Neuronal stem cell (in vitro differentiated cells): ENCODE measurements around the gene CRYBG3. TPM values are rescaled to one million over a fixed set of nuclear protein-coding genes. Genes with fewer than 3 reads are reported as not detected.

ENCODE experiments used
- DNase-seq: peaks from one replicate; pipeline ENCODE4 v3.0.0-alpha.2; 2013; ENCODE audit warnings: low spot score
- H2AFZ ChIP-seq: one replicate; pipeline ENCODE4 v1.6.1; 2013; ENCODE audit warnings: mild to moderate bottlenecking, low read length, inconsistent platforms
- H2AK5ac ChIP-seq: 2 replicates; pipeline ENCODE4 v1.6.1; 2013; ENCODE audit warnings: low read depth, mild to moderate bottlenecking, inconsistent platforms, low read length, moderate library complexity, mixed read lengths
- H2BK120ac ChIP-seq: 2 replicates; pipeline ENCODE4 v1.6.1; 2013; ENCODE audit warnings: low read depth, mild to moderate bottlenecking, inconsistent platforms, low read length, moderate library complexity, mixed read lengths
- H2BK12ac ChIP-seq: one replicate; pipeline ENCODE4 v1.6.1; 2013; ENCODE audit warnings: low read length, inconsistent platforms
- H2BK15ac ChIP-seq: 2 replicates; pipeline ENCODE4 v1.6.1; 2013; ENCODE audit warnings: mild to moderate bottlenecking, low read length, inconsistent platforms, mixed read lengths
- H2BK5ac ChIP-seq: one replicate; pipeline ENCODE4 v1.6.1; 2013; ENCODE audit warnings: inconsistent platforms, mild to moderate bottlenecking, low read length, moderate library complexity
- H3K14ac ChIP-seq: one replicate; pipeline ENCODE4 v1.6.1; 2013; ENCODE audit warnings: low read length, inconsistent platforms
- H3K18ac ChIP-seq: 2 replicates; pipeline ENCODE4 v1.6.1; 2013; ENCODE audit warnings: low read length, inconsistent platforms
- H3K23ac ChIP-seq: 2 replicates; pipeline ENCODE4 v1.6.1; 2013; ENCODE audit warnings: low read depth, mild to moderate bottlenecking, mixed read lengths, low read length, inconsistent platforms; ENCODE audit not compliant: poor library complexity
- H3K27ac ChIP-seq: replicated peaks from 3 replicates; pipeline ENCODE4 v1.5.1; 2013; ENCODE audit warnings: low read length, inconsistent platforms
- H3K27me3 ChIP-seq, 3 experiments: 2 replicates each; pipeline ENCODE4 v1.6.1; 2013; ENCODE audit warnings: low read length in 3 of 3, mild to moderate bottlenecking in 2 of 3, inconsistent platforms in 1 of 3, low read depth in 1 of 3, mixed read lengths in 1 of 3, moderate library complexity in 1 of 3; ENCODE audit not compliant: control insufficient read depth in 3 of 3, insufficient read depth in 3 of 3
- H3K36me3 ChIP-seq, 2 donors: replicated peaks in 1 of 2; 2 replicates each; pipeline ENCODE4 v1.6.1; 2013; ENCODE audit warnings: low read length in 2 of 2; ENCODE audit not compliant: control insufficient read depth in 2 of 2, insufficient read depth in 2 of 2
- H3K4ac ChIP-seq: 2 replicates; pipeline ENCODE4 v1.6.1; 2013; ENCODE audit warnings: inconsistent platforms, mild to moderate bottlenecking, low read length, moderate library complexity
- H3K4me1 ChIP-seq, 2 donors: 1 replicate in 1 of 2; 2 replicates in 1 of 2; pipeline ENCODE4 v1.6.1; 2013; ENCODE audit warnings: low read length in 2 of 2, low read depth in 1 of 2; ENCODE audit not compliant: control insufficient read depth in 2 of 2, insufficient read depth in 1 of 2
- H3K4me2 ChIP-seq: one replicate; pipeline ENCODE4 v1.6.1; 2013; ENCODE audit warnings: mild to moderate bottlenecking, low read length, inconsistent platforms; ENCODE audit not compliant: insufficient read depth, poor library complexity, severe bottlenecking
- H3K4me3 ChIP-seq, 2 donors: 2 replicates each; pipeline ENCODE4 v1.5.1; 2013; ENCODE audit warnings: low read length in 2 of 2, mild to moderate bottlenecking in 2 of 2, inconsistent platforms in 1 of 2, moderate library complexity in 1 of 2
- H3K79me1 ChIP-seq: one replicate; pipeline ENCODE4 v1.6.1; 2013; ENCODE audit warnings: low read depth, mild to moderate bottlenecking, inconsistent platforms, low read length, moderate library complexity
- H3K9ac ChIP-seq: one replicate; pipeline ENCODE4 v1.6.1; 2013; ENCODE audit warnings: mild to moderate bottlenecking, low read depth, low read length, inconsistent platforms; ENCODE audit not compliant: poor library complexity
- H3K9me3 ChIP-seq, 2 donors: replicated peaks in 1 of 2; 2 replicates each; pipeline versions ENCODE3 to v1.6.1; 2013; ENCODE audit warnings: low read length in 2 of 2, mild to moderate bottlenecking in 2 of 2, inconsistent platforms in 1 of 2, low read depth in 1 of 2, mixed read lengths in 1 of 2, moderate library complexity in 1 of 2; ENCODE audit not compliant: control insufficient read depth in 2 of 2, insufficient read depth in 1 of 2
- H4K8ac ChIP-seq: one replicate; pipeline ENCODE4 v1.6.1; 2013; ENCODE audit warnings: low read depth, mild to moderate bottlenecking, inconsistent platforms, low read length, moderate library complexity
- H4K91ac ChIP-seq: one replicate; pipeline ENCODE4 v1.6.1; 2013; ENCODE audit warnings: low read length, low read depth, mild to moderate bottlenecking, inconsistent platforms; ENCODE audit not compliant: poor library complexity
- WGBS, 2 donors: extraction: QIAGEN DNeasy Blood & Tissue Kit; methylation state at CpG; one replicate each; pipeline ENCODE4 v1.1.7; 2013; ENCODE audit warnings: missing lambda C conversion rate in 2 of 2, mixed read lengths in 1 of 2; ENCODE audit not compliant: insufficient read length in 2 of 2, insufficient replicate concordance in 1 of 2; ENCODE audit errors: extremely low coverage in 2 of 2; 5-methylcytosine and 5-hydroxymethylcytosine counted together
- polyA plus RNA-seq, 2 experiments: library from polyadenylated mRNA; stranded (reverse); fragments of 200-250 nt; gene quantifications; one replicate each; pipeline ENCODE4 v1.2.3, GENCODE V29; 2013

The CRYBG3 gene
- polyA plus RNA-seq (2013, experiment 1 of 2), result 1.4 TPM
- 1.4 TPM for polyA plus RNA-seq (2013, experiment 2 of 2)

GRCh38 chr3:97821774-97822358 lies at the start of gene CRYBG3:
Gene CRYBG3, plus strand, starts transcription at chr3:97822011. Its CDS starts 196 bp downstream, at chr3:97822207.
- Histone ChIP-seq H3K27ac (no peak within 1 kb of the TSS), H2BK120ac (no peak within 1 kb of the TSS), H3K4me2 (peak within 1 kb of the TSS; percentile 77), H3K18ac (peak within 1 kb of the TSS; percentile 88), H3K9ac (peak within 1 kb of the TSS; percentile 87), H3K36me3 (no peaks in the 10 kb centered on the region), H3K27me3 (peaks cover 0 to 14% (median 12%) of the 10 kb centered on the region in 3 experiments), H3K4me3 (peak within 1 kb of the TSS; percentile 84 to 95), H2BK12ac (no peak within 1 kb of the TSS), H3K4ac (peak within 1 kb of the TSS; percentile 29), H3K14ac (peak within 1 kb of the TSS; percentile 43), H3K23ac (no peak within 1 kb of the TSS), H2BK15ac (no peak within 1 kb of the TSS), H3K9me3 (no peaks in the 10 kb centered on the region), H2AFZ (peak within 1 kb of the TSS; percentile 97), H4K8ac (no peak within 1 kb of the TSS), H2BK5ac (peak within 1 kb of the TSS; percentile 35), H3K79me1 (peaks cover 3% of the 10 kb centered on the region), H2AK5ac (no peak within 1 kb of the TSS), H3K4me1 (peaks cover 0 to 7% of the 10 kb centered on the region in 2 donors), H4K91ac (peak within 1 kb of the TSS; percentile 86)
- no CpG with 5 or more reads among the region's 66 CpGs for WGBS, 2 donors
- peak; percentile 79 for DNase-seq

GRCh38 chr3:97772926-97773325 lies 48.9 kb upstream of the CRYBG3 start:
- no peak overlapping the region for H3K23ac ChIP-seq
- H2AK5ac ChIP-seq, result no peak overlapping the region
- H3K9me3 ChIP-seq, result peaks cover 0 to 4% of the 10 kb centered on the region in 2 donors
- H3K18ac ChIP-seq, result no peak overlapping the region
- H2BK120ac ChIP-seq, result no peak overlapping the region
- H3K4ac ChIP-seq, result no peak overlapping the region
- H2BK5ac ChIP-seq, result no peak overlapping the region
- H3K79me1 ChIP-seq, result no peaks in the 10 kb centered on the region
- no peaks in the 10 kb centered on the region for H3K27me3 ChIP-seq
- H3K27ac ChIP-seq, result no peak overlapping the region
- H3K4me1 ChIP-seq, result no peaks in the 10 kb centered on the region
- peaks cover 0 to 7% of the 10 kb centered on the region in 2 donors for H3K36me3 ChIP-seq
- H4K91ac ChIP-seq, result no peak overlapping the region
- H3K14ac ChIP-seq, result no peak overlapping the region
- H2BK12ac ChIP-seq, result no peak overlapping the region
- H3K4me3 ChIP-seq, result no peak overlapping the region
- no peak overlapping the region for H3K9ac ChIP-seq
- WGBS, 2 donors, result no CpG with 5 or more reads among the region's 3 CpGs
- H2BK15ac ChIP-seq, result no peak overlapping the region
- H2AFZ ChIP-seq, result no peak overlapping the region
- H4K8ac ChIP-seq, result no peak overlapping the region
- no peak overlapping the region for H3K4me2 ChIP-seq
- no peak for DNase-seq

GRCh38 chr3:97778152-97778551 lies 43.7 kb upstream of the CRYBG3 start:
- H2AK5ac ChIP-seq, result no peak overlapping the region
- H2BK120ac ChIP-seq, result no peak overlapping the region
- H3K4me2 ChIP-seq, result no peak overlapping the region
- no peak overlapping the region for H2AFZ ChIP-seq
- no peaks in the 10 kb centered on the region for H3K4me1 ChIP-seq
- H3K14ac ChIP-seq, result no peak overlapping the region
- no peak for DNase-seq
- no peaks in the 10 kb centered on the region for H3K79me1 ChIP-seq
- no peak overlapping the region for H2BK12ac ChIP-seq
- no peak overlapping the region for H3K18ac ChIP-seq
- no peaks in the 10 kb centered on the region for H3K27me3 ChIP-seq
- no peak overlapping the region for H2BK5ac ChIP-seq
- H3K23ac ChIP-seq, result no peak overlapping the region
- H3K9me3 ChIP-seq, result no peaks in the 10 kb centered on the region
- no peak overlapping the region for H3K4me3 ChIP-seq
- H2BK15ac ChIP-seq, result no peak overlapping the region
- no peak overlapping the region for H3K9ac ChIP-seq
- no peak overlapping the region for H3K27ac ChIP-seq
- H3K4ac ChIP-seq, result no peak overlapping the region
- no peak overlapping the region for H4K91ac ChIP-seq
- H3K36me3 ChIP-seq, result no peaks in the 10 kb centered on the region
- H4K8ac ChIP-seq, result no peak overlapping the region

- Histone ChIP-seq H3K14ac (no peak overlapping the region), H3K27ac (no peak overlapping the region), H3K79me1 (no peaks in the 10 kb centered on the region), H2BK5ac (no peak overlapping the region), H3K27me3 (no peaks in the 10 kb centered on the region), H3K4me3 (no peak overlapping the region), H3K36me3 (no peaks in the 10 kb centered on the region), H4K8ac (no peak overlapping the region), H3K9me3 (no peaks in the 10 kb centered on the region), H2BK12ac (no peak overlapping the region), H3K4me2 (no peak overlapping the region), H3K18ac (no peak overlapping the region), H3K23ac (no peak overlapping the region), H3K4me1 (no peaks in the 10 kb centered on the region), H3K9ac (no peak overlapping the region), H2BK15ac (no peak overlapping the region), H3K4ac (no peak overlapping the region), H2AK5ac (no peak overlapping the region), H2BK120ac (no peak overlapping the region), H4K91ac (no peak overlapping the region), H2AFZ (no peak overlapping the region)
- peak; percentile 23 for DNase-seq
These were observed 28.3 kb upstream of the CRYBG3 start for GRCh38 chr3:97793420-97794019.
